PC-9 (cell line): ENCODE data around the gene ARL8A. TPM values are rescaled to one million over a fixed set of nuclear protein-coding genes. Genes with fewer than 3 reads are reported as not detected.

Experiments used
- BruUV-seq: library from RNA; stranded (reverse); fragments of 400-500 nt; replicated peaks from 2 replicates; lab custom pipeline; 2021; lab: Mats Ljungman, UMichigan
- CTCF ChIA-PET: fragments of 300-600 bp; sonication (Branson Sonifier 250); formaldehyde crosslinking; loops from one replicate; lab custom pipeline; 2022; ENCODE audit warnings: antibody characterized with exemption; lab: Charles Lee
- POLR2A ChIA-PET: fragments of 300-600 bp; sonication (Branson Sonifier 250); formaldehyde crosslinking; loops from one replicate; lab custom pipeline; 2022; ENCODE audit warnings: antibody characterized with exemption; ENCODE audit not compliant: unreplicated experiment; lab: Charles Lee
- DNase-seq, 2 experiments: peaks; one replicate each; pipeline versions ENCODE4 v3.0.0 to v3.0.0-alpha.2; 2015 to 2022; ENCODE audit warnings: mixed read lengths in 1 of 2
- H2AFZ ChIP-seq: fragments of 200-600 bp; sonication (generic); 2 replicates; pipeline ENCODE4 v1.8.1; 2017; ENCODE audit warnings: antibody characterized with exemption
- H3F3A ChIP-seq: fragments of 200-600 bp; sonication (generic); 2 replicates; pipeline ENCODE4 v1.8.1; 2017; ENCODE audit warnings: antibody characterized with exemption, mild to moderate bottlenecking, low read depth; ENCODE audit not compliant: insufficient read depth
- H3K27ac ChIP-seq: fragments of 200-600 bp; sonication (generic); 2 replicates; pipeline ENCODE4 v1.6.1; 2016; ENCODE audit warnings: mixed run types
- H3K27me3 ChIP-seq: fragments of 200-600 bp; sonication (generic); 2 replicates; pipeline ENCODE4 v1.6.1; 2016; ENCODE audit warnings: low read depth, mixed run types; ENCODE audit not compliant: insufficient read depth
- H3K36me3 ChIP-seq: fragments of 200-600 bp; sonication (generic); 2 replicates; pipeline ENCODE4 v1.6.1; 2016; ENCODE audit warnings: low read depth, mixed run types
- H3K4me1 ChIP-seq: fragments of 200-600 bp; sonication (generic); replicated peaks from 2 replicates; pipeline ENCODE4 v1.6.1; 2016; ENCODE audit warnings: mixed run types; ENCODE audit not compliant: insufficient read depth
- H3K4me2 ChIP-seq: fragments of 200-600 bp; sonication (generic); 2 replicates; pipeline ENCODE4 v1.6.1; 2017; ENCODE audit warnings: mixed run types
- H3K4me3 ChIP-seq: fragments of 200-600 bp; sonication (generic); 2 replicates; pipeline ENCODE4 v1.6.1; 2016; ENCODE audit warnings: mixed run types
- H3K79me2 ChIP-seq: fragments of 200-600 bp; sonication (generic); 2 replicates; pipeline ENCODE4 v1.6.1; 2017; ENCODE audit warnings: low read depth, mixed run types
- H3K9me2 ChIP-seq: fragments of 200-600 bp; sonication (generic); 2 replicates; pipeline ENCODE4 v1.8.1; 2017; ENCODE audit warnings: mild to moderate bottlenecking; ENCODE audit not compliant: insufficient read depth
- H3K9me3 ChIP-seq: fragments of 200-600 bp; sonication (generic); 2 replicates; pipeline ENCODE4 v1.8.1; 2016; ENCODE audit warnings: low read depth; ENCODE audit not compliant: insufficient read depth
- H4K20me1 ChIP-seq: fragments of 200-600 bp; sonication (generic); 2 replicates; pipeline ENCODE4 v1.8.1; 2017; ENCODE audit not compliant: insufficient read depth
- EZH2 ChIP-seq: fragments of 200-600 bp; sonication (generic); IDR thresholded peaks from 2 replicates; pipeline ENCODE4 v1.8.0; 2017; ENCODE audit warnings: antibody characterized with exemption, low read depth
- intact Hi-C: fragments of 100-400 bp; cut with micrococcal nuclease; formaldehyde crosslinking; loops from one replicate; pipeline ENCODE4 v1.10.0; 2022; ENCODE audit not compliant: unreplicated experiment
- total RNA-seq: library from RNA; stranded (reverse); gene quantifications from 2 replicates; pipeline ENCODE4 v1.2.3, GENCODE V29; 2021
- TF ChIP-seq, protein P1 (sequence below): fragments of 200-600 bp; sonication (generic); conservative IDR thresholded peaks from 2 replicates; pipeline ENCODE4 v1.6.1; 2017; ENCODE audit warnings: mixed run types, antibody characterized with exemption, mild to moderate bottlenecking, moderate library complexity

ARL8A gene
- total RNA-seq, 1 experiment from 2014 or later, result 42.6 TPM

DNA sequence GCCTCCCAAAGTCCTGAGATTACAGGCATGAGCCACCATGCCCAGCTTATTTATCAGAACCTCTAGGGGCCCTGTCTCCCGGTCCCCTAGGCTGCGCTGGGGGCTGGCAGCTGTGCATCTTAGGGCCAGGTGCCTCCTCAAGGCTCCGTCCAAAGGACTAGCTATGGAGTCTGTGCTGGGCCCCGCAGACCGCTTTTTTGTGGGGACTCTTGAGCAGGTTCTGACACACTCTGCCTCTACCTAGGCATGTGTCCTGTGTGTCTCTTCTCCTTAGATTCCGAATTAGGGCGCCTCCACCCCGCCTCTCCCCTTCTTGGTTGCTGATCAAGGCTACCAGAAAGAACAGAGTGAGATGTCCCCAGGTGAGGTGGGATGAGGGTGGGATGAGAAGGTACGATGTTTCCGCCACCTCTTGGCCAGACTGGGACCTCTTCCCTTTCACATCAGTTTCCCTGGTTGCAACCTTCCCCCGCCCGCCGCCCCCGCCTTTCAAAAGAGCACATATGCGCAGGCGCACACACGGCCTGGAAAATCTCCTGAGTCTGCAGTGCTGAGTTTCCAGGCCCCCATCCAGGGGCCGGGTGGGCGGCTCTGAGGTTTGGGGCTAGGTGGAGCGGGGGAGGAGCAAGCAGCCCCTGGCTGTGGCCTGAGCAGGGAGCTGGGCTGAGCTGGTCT lies 20.9 kb upstream of the ARL8A start:
- ChIA-PET CTCF (no interaction called here), POLR2A (no interaction called here)
- BruUV-seq, result no TSS peak
- H4K20me1 ChIP-seq, result no peaks in the 10 kb centered on the region
- no peak overlapping the region for H3K4me3 ChIP-seq
- intact Hi-C loops, result no loop called here
- H2AFZ ChIP-seq, result no peak overlapping the region
- H3K27ac ChIP-seq, result no peak overlapping the region
- peaks cover 7% of the 10 kb centered on the region; the same call in 1 of the 2 replicates for H3K27me3 ChIP-seq
- no peaks in the 10 kb centered on the region for H3K79me2 ChIP-seq
- H3K9me2 ChIP-seq, result no peaks in the 10 kb centered on the region
- H3K36me3 ChIP-seq, result no peaks in the 10 kb centered on the region
- H3K9me3 ChIP-seq, result no peaks in the 10 kb centered on the region
- DNase-seq, result no peak
- TF ChIP-seq, protein P1, sequence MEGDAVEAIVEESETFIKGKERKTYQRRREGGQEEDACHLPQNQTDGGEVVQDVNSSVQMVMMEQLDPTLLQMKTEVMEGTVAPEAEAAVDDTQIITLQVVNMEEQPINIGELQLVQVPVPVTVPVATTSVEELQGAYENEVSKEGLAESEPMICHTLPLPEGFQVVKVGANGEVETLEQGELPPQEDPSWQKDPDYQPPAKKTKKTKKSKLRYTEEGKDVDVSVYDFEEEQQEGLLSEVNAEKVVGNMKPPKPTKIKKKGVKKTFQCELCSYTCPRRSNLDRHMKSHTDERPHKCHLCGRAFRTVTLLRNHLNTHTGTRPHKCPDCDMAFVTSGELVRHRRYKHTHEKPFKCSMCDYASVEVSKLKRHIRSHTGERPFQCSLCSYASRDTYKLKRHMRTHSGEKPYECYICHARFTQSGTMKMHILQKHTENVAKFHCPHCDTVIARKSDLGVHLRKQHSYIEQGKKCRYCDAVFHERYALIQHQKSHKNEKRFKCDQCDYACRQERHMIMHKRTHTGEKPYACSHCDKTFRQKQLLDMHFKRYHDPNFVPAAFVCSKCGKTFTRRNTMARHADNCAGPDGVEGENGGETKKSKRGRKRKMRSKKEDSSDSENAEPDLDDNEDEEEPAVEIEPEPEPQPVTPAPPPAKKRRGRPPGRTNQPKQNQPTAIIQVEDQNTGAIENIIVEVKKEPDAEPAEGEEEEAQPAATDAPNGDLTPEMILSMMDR, result no peak
- no peak for TF ChIP-seq EZH2
- no peaks in the 10 kb centered on the region for H3F3A ChIP-seq
- no peak overlapping the region for H3K4me2 ChIP-seq
- H3K4me1 ChIP-seq, result no peaks in the 10 kb centered on the region

DNA sequence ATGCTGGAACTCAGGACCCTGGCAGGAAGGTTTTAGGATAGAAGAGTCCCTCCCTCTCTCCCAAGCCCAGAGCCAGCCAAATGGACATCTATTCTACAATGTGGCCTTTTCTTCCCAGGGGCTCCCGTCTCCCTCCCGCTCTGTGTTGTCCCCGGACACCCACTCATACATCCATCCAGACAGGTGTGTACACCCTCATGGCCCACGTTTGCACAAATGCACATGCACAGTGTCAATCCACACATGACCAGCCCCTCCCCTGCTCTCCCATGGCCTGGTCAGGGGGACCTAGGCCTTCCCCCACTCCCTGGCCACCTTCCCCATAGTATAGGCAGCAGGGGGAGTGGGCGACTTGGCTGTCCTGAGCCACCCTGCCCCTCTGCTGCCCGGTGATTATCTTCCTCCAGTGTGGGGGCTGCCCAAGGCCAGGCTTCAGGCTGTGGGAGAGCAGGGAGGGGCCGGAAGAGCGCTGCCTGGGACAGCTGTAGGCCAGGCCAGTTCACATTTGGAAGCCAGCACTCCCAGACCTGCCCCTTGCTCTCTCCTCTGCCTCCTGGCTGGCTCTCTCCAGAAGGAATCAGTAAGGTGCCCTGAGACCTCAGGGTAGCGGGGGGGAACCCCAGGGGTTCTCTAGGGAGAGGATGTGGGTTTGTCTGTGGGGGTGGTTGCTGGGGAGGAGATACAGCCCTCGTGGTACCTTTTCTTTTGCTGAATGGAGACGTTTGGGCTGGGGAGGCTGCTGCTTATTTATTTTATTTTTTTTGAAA lies 19.9 kb upstream of the ARL8A start:
- H3K27me3 ChIP-seq, result peaks cover 6% of the 10 kb centered on the region; the same call in 1 of the 2 replicates
- no peaks in the 10 kb centered on the region for H3K9me2 ChIP-seq
- no peaks in the 10 kb centered on the region for H3K79me2 ChIP-seq
- POLR2A ChIA-PET, result no interaction called here
- H3K9me3 ChIP-seq, result no peaks in the 10 kb centered on the region
- DNase-seq, result no peak
- H3K36me3 ChIP-seq, result no peaks in the 10 kb centered on the region
- intact Hi-C loops, result no loop called here
- H3F3A ChIP-seq, result no peaks in the 10 kb centered on the region
- TF ChIP-seq, protein P1, result no peak
- TF ChIP-seq EZH2, result no peak
- H3K4me3 ChIP-seq, result no peak overlapping the region
- no peak overlapping the region for H3K4me2 ChIP-seq
- no peak overlapping the region for H2AFZ ChIP-seq
- no peaks in the 10 kb centered on the region for H3K4me1 ChIP-seq
- no TSS peak for BruUV-seq
- H3K27ac ChIP-seq, result no peak overlapping the region
- no peaks in the 10 kb centered on the region for H4K20me1 ChIP-seq
- CTCF ChIA-PET, result interaction anchor here (0.5 kb wide), 1 partner anchor 647 kb away, joined by 5 read pairs; no protein-coding TSS in a partner anchor

GRCh38 chr1:202163281-202164270 lies 19.0 kb upstream of the ARL8A start:
- H3K4me2 ChIP-seq, result no peak overlapping the region

More at GRCh38 chr1:202163281-202164270, 19.0 kb upstream of the ARL8A start:
- H4K20me1 ChIP-seq, result no peaks in the 10 kb centered on the region
- H3K27ac ChIP-seq, result no peak overlapping the region
- H3K36me3 ChIP-seq, result no peaks in the 10 kb centered on the region
- POLR2A ChIA-PET, result no interaction called here
- no TSS peak for BruUV-seq
- H3K79me2 ChIP-seq, result no peaks in the 10 kb centered on the region
- H2AFZ ChIP-seq, result no peak overlapping the region
- TF ChIP-seq, protein P1, result no peak
- TF ChIP-seq EZH2, result no peak
- H3K4me3 ChIP-seq, result no peak overlapping the region
- intact Hi-C loops, result no loop called here
- CTCF ChIA-PET, result interaction anchor here (0.5 kb wide), 1 partner anchor 646 kb away, joined by 5 read pairs; no protein-coding TSS in a partner anchor
- 0 out of 2 replicates have a peak, but pooled peaks cover 2% of the 10 kb centered on the region for H3K27me3 ChIP-seq
- H3K9me2 ChIP-seq, result no peaks in the 10 kb centered on the region
- H3F3A ChIP-seq, result no peaks in the 10 kb centered on the region
- DNase-seq, result no peak
- no peaks in the 10 kb centered on the region for H3K9me3 ChIP-seq
- no peaks in the 10 kb centered on the region for H3K4me1 ChIP-seq
